ENCODE measurements around the gene ATP2B2. TPM values are rescaled to one million over a fixed set of nuclear protein-coding genes. Genes with fewer than 3 reads are reported as not detected.
A peak's percentile ranks its signal among the peaks of the same experiment; 100 is the strongest.

Gene ATP2B2
- total and polyA plus RNA-seq, 10 of the 15 experiments (the other 5 are each of a cell fraction or from before 2014, with no cell fraction given), result 0.04 TPM; not detected in 9

- TF ChIP-seq, protein P1, sequence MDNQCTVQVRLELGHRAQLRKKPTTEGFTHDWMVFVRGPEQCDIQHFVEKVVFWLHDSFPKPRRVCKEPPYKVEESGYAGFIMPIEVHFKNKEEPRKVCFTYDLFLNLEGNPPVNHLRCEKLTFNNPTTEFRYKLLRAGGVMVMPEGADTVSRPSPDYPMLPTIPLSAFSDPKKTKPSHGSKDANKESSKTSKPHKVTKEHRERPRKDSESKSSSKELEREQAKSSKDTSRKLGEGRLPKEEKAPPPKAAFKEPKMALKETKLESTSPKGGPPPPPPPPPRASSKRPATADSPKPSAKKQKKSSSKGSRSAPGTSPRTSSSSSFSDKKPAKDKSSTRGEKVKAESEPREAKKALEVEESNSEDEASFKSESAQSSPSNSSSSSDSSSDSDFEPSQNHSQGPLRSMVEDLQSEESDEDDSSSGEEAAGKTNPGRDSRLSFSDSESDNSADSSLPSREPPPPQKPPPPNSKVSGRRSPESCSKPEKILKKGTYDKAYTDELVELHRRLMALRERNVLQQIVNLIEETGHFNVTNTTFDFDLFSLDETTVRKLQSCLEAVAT (IDR thresholded peaks at IDR 0.05), result peak; percentile 80
- TF ChIP-seq HDAC6 (IDR thresholded peaks at IDR 0.05; ENCODE audit: unreplicated experiment) (no peak), MTA3 (IDR thresholded peaks at IDR 0.05; ENCODE audit: borderline replicate concordance, low read length) (no peak; the same call in 1 of the 2 replicates), MEF2B (IDR thresholded peaks at IDR 0.05; ENCODE audit: partially characterized antibody, poor library complexity, severe bottlenecking) (peak; percentile 99), NR2C2 (IDR thresholded peaks at IDR 0.05; ENCODE audit: borderline replicate concordance, control insufficient read depth, insufficient read length, low read depth) (no peak), PRDM15 (CRISPR knock-in tag; IDR thresholded peaks at IDR 0.05) (no peak), ZBTB40 (IDR thresholded peaks at IDR 0.05; ENCODE audit: borderline replicate concordance) (no peak), EP300 (IDR thresholded peaks at IDR 0.05; ENCODE audit: borderline replicate concordance in 1 of 2, control insufficient read depth in 1 of 2, low read depth in 2 of 2, low read length in 2 of 2) (peak; percentile 26 to 50; a peak in 2 of 4 replicates), ZNF217 (IDR thresholded peaks at IDR 0.05) (no peak)
- TF ChIP-seq, protein P2, sequence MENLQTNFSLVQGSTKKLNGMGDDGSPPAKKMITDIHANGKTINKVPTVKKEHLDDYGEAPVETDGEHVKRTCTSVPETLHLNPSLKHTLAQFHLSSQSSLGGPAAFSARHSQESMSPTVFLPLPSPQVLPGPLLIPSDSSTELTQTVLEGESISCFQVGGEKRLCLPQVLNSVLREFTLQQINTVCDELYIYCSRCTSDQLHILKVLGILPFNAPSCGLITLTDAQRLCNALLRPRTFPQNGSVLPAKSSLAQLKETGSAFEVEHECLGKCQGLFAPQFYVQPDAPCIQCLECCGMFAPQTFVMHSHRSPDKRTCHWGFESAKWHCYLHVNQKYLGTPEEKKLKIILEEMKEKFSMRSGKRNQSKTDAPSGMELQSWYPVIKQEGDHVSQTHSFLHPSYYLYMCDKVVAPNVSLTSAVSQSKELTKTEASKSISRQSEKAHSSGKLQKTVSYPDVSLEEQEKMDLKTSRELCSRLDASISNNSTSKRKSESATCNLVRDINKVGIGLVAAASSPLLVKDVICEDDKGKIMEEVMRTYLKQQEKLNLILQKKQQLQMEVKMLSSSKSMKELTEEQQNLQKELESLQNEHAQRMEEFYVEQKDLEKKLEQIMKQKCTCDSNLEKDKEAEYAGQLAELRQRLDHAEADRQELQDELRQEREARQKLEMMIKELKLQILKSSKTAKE (IDR thresholded peaks at IDR 0.05; ENCODE audit: low read depth, poor library complexity, severe bottlenecking), result no peak
- TF ChIP-seq, protein P3, sequence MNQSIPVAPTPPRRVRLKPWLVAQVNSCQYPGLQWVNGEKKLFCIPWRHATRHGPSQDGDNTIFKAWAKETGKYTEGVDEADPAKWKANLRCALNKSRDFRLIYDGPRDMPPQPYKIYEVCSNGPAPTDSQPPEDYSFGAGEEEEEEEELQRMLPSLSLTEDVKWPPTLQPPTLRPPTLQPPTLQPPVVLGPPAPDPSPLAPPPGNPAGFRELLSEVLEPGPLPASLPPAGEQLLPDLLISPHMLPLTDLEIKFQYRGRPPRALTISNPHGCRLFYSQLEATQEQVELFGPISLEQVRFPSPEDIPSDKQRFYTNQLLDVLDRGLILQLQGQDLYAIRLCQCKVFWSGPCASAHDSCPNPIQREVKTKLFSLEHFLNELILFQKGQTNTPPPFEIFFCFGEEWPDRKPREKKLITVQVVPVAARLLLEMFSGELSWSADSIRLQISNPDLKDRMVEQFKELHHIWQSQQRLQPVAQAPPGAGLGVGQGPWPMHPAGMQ (IDR thresholded peaks at IDR 0.05; ENCODE audit: borderline replicate concordance), result no peak
- TF ChIP-seq, protein P4, sequence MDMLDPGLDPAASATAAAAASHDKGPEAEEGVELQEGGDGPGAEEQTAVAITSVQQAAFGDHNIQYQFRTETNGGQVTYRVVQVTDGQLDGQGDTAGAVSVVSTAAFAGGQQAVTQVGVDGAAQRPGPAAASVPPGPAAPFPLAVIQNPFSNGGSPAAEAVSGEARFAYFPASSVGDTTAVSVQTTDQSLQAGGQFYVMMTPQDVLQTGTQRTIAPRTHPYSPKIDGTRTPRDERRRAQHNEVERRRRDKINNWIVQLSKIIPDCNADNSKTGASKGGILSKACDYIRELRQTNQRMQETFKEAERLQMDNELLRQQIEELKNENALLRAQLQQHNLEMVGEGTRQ (IDR thresholded peaks at IDR 0.05; ENCODE audit: borderline replicate concordance, low read depth, low read length), result no peak
These were observed 212.6 kb downstream of the ATP2B2 start, which contains the start of gene GHRL (continued) for GRCh38 chr3:10292505-10293419.
